ENCODE measurements around the gene ROR2. TPM values are rescaled to one million over a fixed set of nuclear protein-coding genes. Genes with fewer than 3 reads are reported as not detected.

The ROR2 gene
- total RNA-seq, 1 experiment from 2014 or later = 2.7 TPM

DNA sequence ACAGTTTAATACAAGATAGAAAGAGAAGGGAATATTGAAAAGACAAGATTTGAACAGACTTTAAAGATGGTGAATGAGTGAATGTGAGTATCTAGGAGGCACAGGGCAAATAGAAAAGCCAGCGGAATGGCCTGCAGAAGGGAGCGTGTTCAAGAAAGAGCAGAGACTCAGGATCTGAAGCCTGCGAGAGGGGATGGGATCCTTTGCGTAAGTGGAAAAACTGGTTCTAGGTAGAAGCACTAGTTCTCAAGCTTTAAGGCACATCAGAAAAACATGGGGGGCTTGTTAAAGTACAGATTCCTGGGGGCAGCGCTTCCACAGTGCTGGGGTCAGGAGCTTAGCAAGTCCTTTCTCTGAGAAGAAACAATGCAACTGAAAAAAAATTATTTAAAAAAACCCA lies 431.6 kb downstream of the ROR2 start:
- Histone ChIP-seq H2BK5ac (ENCODE audit: insufficient read length, low read length) (no peak overlapping the region), H2AK5ac (ENCODE audit: insufficient read length, low read length) (no peak overlapping the region), H2AFZ (ENCODE audit: low read length) (no peak overlapping the region), H3K9me3 (ENCODE audit: control insufficient read depth, low read depth, low read length) (no peaks in the 10 kb centered on the region), H4K8ac (replicated peaks; ENCODE audit: insufficient read length, low read depth, low read length) (no peak overlapping the region), H3K4me1 (ENCODE audit: insufficient read depth, low read length) (no peaks in the 10 kb centered on the region; the same call in 1 of the 2 replicates), H3K79me1 (ENCODE audit: insufficient read depth, low read depth, low read length, poor library complexity, severe bottlenecking) (no peaks in the 10 kb centered on the region), H3K4ac (ENCODE audit: low read depth, low read length) (no peak overlapping the region), H2BK120ac (ENCODE audit: low read depth, low read length, poor library complexity, severe bottlenecking) (no peak overlapping the region), H2BK15ac (ENCODE audit: low read depth, low read length) (no peak overlapping the region), H3K79me2 (ENCODE audit: insufficient read depth, low read length) (no peaks in the 10 kb centered on the region), H3K27ac (ENCODE audit: insufficient read length, low read depth, low read length) (no peak overlapping the region), H3K4me2 (ENCODE audit: insufficient read depth, insufficient read length, low read length) (no peak overlapping the region), H2BK12ac (ENCODE audit: insufficient read length, low read depth, low read length) (no peak overlapping the region), H3K23ac (ENCODE audit: insufficient read length, low read depth, low read length) (no peak overlapping the region), H4K20me1 (ENCODE audit: control insufficient read depth, insufficient read depth, insufficient read length) (no peaks in the 10 kb centered on the region), H3K14ac (ENCODE audit: insufficient read depth, low read length) (no peak overlapping the region), H2BK20ac (ENCODE audit: low read depth, low read length, poor library complexity, severe bottlenecking) (no peak overlapping the region), H3T11ph (ENCODE audit: low read length) (no peak overlapping the region), H3K9ac (ENCODE audit: extremely low read depth, insufficient read length, low read length) (no peak overlapping the region), H3K56ac (ENCODE audit: insufficient read length, low read depth, low read length) (no peak overlapping the region), H3K27me3 (ENCODE audit: insufficient read depth, low read length) (no peaks in the 10 kb centered on the region), H4K5ac (ENCODE audit: insufficient read length, low read depth, low read length) (no peak overlapping the region), H4K91ac (ENCODE audit: insufficient read length, low read depth, low read length) (no peak overlapping the region), H3K18ac (ENCODE audit: insufficient read length, low read depth, low read length) (no peak overlapping the region), H3K23me2 (ENCODE audit: insufficient read length, low read depth, low read length, poor library complexity, severe bottlenecking) (no peaks in the 10 kb centered on the region)
- Mint-ChIP-seq H3K27me3 (ENCODE audit: low read depth) (no peaks in the 10 kb centered on the region; the same call in 1 of the 2 replicates), H3K36me3 (ENCODE audit: insufficient read depth in 1 of 3, low read depth in 3 of 3) (peaks cover 0 to 3% (median 3%) of the 10 kb centered on the region in 3 experiments; a peak in 3 of 7 replicates), H3K4me1 (peaks cover 8 to 12% of the 10 kb centered on the region in 2 experiments), H3K27ac (peak overlapping the region in 1 of 3 experiments; percentile 15; a peak in 1 of 7 replicates), H3K9me3 (peaks cover 6 to 7% of the 10 kb centered on the region in 2 experiments; a peak in 4 of 5 replicates), H3K4me3 (no peak overlapping the region)
- WGBS (ENCODE audit: extremely low coverage, insufficient read length, low lambda C conversion rate) = no CpG with 5 or more reads among the region's 5 CpGs
- TF ChIP-seq, protein P1, sequence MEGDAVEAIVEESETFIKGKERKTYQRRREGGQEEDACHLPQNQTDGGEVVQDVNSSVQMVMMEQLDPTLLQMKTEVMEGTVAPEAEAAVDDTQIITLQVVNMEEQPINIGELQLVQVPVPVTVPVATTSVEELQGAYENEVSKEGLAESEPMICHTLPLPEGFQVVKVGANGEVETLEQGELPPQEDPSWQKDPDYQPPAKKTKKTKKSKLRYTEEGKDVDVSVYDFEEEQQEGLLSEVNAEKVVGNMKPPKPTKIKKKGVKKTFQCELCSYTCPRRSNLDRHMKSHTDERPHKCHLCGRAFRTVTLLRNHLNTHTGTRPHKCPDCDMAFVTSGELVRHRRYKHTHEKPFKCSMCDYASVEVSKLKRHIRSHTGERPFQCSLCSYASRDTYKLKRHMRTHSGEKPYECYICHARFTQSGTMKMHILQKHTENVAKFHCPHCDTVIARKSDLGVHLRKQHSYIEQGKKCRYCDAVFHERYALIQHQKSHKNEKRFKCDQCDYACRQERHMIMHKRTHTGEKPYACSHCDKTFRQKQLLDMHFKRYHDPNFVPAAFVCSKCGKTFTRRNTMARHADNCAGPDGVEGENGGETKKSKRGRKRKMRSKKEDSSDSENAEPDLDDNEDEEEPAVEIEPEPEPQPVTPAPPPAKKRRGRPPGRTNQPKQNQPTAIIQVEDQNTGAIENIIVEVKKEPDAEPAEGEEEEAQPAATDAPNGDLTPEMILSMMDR (conservative IDR thresholded peaks at IDR 0.05) = no peak
- no peak for DNase-seq
